Spleen (tissue), 3 donors: ENCODE data around the gene SLC7A14.

Experiments
- POLR2A ChIP-seq, 3 donors: fragments of 450-650 bp; IDR thresholded peaks; one replicate each; pipeline ENCODE4 v1.5.1; 2017; ENCODE audit warnings: antibody characterized with exemption in 3 of 3, mild to moderate bottlenecking in 1 of 3
- POLR2AphosphoS5 ChIP-seq, 3 donors: sonication (generic); formaldehyde crosslinking; IDR thresholded peaks; one replicate each; pipeline ENCODE4 v1.5.1; 2017; ENCODE audit warnings: antibody characterized with exemption in 3 of 3

DNA sequence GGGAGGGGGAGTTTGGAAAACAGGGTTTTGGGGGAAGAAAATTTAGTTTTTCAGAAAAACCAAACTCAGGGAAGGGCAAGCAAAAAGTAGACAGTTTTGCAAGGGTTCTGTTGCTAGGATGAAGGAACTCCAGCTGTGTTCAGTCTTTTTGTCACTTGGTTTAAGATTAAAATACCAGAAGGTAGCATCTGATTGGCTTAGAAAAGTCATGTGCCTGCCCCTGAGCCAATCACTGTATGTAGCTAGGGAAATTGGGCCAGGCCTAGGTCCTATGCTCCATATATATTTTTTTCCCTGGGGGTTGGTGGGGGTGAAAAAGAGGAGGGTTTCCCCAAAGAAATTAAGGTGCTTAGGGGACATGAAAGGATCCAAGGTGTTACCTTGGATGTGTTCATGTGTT is 142.9 kb downstream of the SLC7A14 start:
- TF ChIP-seq POLR2AphosphoS5 (IDR thresholded peaks at IDR 0.05) (no peak), POLR2A (IDR thresholded peaks at IDR 0.05) (no peak)
